ENCODE results near the gene TSTD2.
"Not testable (repeated sequence)": the region's sequence is repeated elsewhere in the genome, so short reads cannot be mapped to it uniquely, and the experiment has no call there.

Gene TSTD2

DNA sequence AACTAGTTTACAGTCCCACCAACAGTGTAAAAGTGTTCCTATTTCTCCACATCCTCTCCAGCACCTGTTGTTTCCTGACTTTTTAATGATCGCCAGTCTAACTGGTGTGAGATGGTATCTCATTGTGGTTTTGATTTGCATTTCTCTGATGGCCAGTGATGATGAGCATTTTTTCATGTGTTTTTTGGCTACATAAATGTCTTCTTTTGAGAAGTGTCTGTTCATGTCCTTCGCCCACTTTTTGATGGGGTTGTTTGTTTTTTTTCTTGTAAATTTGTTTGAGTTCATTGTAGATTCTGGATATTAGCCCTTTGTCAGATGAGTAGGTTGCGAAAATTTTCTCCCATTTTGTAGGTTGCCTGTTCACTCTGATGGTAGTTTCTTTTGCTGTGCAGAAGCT lies 51.6 kb downstream of the TSTD2 start:
- DNase-seq = not testable (repeated sequence)

DNA sequence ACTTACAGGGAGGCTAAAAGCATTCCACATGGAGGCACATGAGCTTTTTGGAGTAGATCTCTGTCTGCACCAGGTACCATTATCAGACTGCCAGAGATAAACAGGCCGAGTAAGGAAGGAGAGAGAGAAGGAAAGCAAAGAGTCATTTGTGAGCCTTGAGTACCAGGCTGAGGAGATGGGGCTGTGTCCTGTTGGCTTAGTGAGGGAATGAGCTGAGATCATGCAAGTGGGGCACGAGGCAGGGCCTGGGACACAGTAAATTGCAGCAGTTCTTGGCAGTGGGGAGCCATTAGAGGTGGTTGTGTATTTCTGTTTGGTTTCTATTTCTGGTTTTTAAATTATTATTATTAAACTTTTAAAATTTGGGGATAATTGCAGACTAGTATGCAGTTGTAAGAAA lies 53.3 kb downstream of the TSTD2 start:
- no peak for DNase-seq

DNA sequence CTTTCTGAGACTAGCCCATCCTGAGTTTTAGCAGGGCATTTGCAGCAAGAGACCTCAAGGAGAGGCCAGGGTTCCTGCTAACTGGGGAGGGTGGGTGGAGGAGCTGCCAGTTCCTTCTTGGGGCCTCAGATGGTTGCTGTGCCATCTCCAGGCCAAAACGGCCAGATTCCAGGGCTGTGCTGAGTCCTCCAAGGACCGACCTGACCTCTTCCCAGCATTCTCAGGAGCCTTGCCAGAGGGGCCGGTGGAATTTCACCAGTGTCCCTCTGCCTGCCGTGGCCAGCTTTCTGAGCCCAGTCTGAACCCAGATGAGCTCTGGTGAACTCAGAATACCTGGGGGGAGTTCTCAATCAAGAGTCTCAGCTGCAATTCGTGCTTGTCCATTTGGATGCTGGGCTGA lies 54.3 kb downstream of the TSTD2 start:
- no peak for DNase-seq

DNA sequence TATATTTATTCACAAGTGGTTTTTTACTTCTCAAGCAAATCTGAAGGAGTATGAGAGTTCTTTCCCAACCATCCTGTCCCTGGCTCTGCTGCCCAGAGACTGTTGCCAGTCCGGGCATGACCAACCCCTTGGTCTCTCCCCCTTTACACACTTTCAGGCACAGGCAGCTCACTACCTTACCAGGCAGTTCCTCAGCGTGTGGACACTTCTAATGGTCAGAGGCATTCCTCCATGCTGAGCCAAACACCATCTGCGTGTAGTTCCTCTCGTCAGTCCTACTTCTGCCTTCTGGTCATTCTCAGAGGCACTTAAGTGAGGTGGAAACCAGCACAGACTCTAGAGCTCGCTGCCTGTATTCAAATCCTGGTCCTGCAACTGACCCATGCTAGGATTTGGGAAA lies 56.1 kb downstream of the TSTD2 start:
- DNase-seq = no peak

DNA sequence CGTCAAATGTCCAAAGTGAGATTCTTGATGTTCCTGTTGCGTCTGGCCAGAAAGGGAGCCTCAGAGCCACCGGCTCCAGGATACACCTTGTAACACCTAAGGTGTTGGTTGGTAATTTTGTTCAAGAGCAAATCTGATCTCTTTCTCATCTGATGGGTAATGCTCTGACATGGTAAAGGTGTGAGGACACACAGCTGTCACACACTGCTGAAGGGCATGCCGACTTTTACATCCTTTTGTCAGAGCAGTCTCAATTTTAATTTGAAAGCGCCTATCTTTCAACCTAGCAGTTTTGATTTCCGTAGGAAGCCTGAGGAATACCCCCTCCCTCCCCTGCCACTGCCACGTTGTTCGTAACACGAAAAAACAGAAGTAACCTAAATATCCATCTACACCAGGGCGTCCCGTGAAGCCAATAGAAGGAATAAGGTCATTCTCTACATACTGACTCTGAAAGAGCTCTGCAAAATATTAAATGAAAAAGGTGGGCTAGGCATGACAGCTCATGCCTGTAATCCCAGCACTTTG lies 57.4 kb downstream of the TSTD2 start:
- DNase-seq = no peak

DNA sequence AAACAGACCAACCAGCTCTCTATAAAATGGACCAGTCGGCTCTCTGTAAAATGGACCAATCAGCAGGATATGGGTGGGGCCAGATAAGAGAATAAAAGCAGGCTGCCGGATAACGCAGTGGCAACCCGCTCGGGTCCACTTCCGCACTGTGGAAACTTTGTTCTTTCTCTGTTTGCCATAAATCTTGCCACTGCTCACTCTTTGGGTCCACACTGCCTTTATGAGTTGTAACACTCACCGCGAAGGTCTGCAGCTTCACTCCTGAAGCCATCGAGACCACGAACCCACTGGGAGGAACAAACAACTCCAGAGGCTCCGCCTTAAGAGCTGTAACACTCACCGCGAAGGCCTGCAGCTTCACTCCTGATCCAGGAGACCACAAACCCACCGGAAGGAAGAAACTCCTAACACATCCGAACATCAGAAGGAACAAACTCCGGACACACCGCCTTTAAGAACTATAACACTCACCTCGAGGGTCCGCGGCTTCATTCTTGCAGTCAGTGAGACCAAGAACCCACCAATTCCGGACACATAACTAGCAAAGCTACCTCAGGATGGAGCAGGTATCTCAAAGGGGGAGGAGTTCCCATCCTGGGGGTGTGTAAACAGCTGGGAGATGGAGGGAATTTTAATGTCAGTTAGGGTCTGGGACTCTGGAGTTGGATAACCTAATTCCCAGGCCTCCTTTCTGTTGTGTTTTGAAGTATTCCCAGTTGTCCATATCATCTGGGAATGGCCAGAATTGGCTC lies 58.1 kb downstream of the TSTD2 start:
- DNase-seq = peak; percentile 24

DNA sequence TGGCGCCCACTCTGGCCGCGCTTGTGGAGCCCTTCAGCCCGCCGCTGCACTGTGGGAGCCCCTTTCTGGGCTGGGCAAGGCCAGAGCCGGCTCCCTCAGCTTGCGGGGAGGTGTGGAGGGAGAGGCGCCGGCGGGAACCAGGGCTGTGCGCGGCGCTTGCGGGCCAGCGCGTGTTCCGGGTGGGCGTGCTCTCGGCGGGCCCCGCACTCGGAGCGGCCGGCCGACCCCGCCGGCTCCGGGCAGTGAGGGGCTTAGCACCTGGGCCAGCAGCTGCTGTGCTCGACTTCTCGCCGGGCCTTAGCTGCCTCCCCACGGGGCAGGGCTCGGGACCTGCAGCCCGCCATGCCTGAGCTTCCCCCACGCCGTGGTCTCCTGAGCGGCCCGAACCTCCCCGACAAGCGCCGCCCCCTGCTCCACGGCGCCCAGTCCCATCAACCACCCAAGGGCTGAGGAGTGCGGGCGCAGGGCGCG lies 59.0 kb downstream of the TSTD2 start:
- DNase-seq = not testable (repeated sequence)

DNA sequence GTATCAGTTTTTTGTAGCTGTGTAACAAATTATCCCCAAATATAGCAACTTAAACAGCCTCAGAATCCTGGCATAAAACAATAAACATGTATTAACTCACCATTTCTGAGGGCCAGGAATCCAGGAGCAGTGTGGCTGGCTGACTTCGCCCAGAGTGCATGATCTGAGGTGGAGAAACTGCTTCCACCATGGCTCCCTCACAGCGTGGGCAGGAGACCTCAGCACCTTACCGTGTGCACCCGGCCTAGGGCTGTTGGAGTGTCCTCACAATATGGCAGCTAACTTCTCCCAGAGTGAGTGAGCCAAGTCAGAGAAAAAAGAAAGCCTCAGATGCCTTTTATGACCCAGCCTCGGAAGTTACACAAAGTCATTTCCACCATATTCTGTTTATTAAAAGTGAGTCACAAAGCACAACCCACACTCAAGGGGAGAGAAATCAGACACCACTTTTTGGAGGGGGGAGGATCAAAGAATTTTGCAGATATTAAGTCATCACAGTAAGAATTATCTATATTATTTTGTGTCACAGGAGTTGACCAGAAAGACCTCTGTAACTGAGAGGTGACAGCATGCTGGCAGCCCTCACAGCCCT lies 59.6 kb downstream of the TSTD2 start:
- no peak for DNase-seq

DNA sequence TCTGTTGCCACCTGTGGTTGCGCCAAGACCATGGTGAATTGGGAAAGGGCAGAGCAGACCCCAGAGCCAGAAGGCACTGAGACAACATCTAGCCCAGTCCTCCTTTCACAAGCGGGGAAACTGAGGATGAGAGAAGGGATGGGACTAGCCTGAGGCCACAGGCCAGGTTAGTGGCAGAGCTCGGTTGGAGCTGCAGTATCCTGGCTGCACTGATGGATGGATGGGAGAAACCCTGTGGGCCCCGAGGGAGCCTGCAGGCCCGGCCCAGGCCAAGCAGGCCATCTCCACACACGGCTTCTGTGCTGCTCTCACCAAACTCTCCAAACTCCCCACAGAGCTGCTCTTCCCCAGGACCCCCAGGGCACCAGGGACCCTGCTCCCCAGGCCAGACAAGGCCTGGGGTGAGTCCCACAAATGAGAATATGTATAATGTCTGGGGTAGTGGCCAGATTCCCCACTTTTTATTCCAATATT lies 60.2 kb downstream of the TSTD2 start:
- DNase-seq = no peak

DNA sequence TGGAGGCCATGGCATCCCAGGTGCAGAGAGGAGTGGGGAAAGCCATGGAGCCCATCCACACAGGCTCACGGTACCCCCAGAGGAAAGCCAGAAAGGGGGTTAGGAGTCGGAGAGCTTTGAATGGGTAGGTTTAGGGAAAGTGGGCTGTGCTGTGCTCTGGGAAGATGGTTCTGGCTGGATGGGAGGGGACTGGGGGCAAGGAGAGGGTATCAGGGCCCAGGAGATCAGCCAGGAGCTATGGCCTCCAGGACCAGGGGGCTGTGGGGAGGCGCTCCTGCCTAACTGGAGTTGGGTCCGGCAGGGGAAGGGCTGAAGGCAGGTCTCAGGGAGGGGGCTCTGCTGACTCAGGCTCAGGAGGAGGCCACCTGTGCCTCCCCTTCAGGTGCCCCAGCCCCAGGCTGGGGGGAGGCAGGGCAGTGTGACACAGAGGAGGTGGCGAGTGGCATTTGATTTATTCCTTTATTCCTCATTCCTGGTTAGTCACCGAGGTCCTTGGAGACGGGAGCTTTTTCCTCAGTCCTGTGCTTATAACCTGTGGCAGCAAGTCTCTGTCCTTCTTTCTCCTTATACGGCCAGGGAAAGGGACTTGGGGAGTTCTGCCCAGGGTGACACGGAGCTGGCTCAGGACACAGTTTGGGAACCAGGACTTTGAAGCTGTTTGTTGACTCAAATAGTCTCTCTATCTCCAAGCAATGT lies 60.8 kb downstream of the TSTD2 start:
- DNase-seq = no peak

DNA sequence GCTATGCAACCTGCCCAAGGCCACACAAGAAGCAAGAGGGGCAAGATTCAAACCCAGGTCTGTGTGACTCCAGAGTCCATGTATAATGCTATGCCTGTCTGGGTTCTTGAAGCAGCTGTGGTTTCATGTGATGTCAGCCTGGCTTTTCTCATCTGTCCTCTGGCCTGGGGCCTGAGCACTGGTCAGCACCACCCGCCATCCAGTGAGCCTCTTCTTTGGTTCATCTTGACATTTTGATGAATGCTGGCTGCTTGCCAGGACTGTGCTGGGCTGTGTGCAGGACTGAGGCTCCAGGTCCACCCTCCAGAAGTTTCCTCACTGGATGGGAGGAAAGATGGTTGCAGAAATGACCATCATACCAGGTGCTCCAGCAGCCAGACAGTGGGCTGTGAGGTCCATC lies 61.5 kb downstream of the TSTD2 start:
- DNase-seq = no peak

DNA sequence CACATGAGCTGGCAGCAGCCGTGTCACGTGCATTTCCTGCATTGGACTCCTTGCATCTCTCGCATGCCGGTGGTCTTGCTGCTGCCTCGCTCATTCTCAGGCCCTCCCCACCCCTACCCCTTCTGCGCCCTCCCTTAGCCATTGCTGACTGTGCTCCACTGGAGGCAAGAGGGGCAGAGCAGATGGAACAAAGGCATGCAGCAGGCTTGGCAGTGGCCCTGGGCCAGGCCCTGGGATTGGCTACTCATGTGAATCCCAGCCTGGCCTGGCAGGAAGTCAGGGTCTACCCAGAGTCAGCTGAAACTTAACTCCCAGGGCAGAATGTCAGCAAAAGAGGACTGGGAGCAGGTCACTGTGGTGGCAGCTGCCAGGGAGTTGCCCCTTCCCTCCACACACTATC lies 62.3 kb downstream of the TSTD2 start:
- DNase-seq = no peak

DNA sequence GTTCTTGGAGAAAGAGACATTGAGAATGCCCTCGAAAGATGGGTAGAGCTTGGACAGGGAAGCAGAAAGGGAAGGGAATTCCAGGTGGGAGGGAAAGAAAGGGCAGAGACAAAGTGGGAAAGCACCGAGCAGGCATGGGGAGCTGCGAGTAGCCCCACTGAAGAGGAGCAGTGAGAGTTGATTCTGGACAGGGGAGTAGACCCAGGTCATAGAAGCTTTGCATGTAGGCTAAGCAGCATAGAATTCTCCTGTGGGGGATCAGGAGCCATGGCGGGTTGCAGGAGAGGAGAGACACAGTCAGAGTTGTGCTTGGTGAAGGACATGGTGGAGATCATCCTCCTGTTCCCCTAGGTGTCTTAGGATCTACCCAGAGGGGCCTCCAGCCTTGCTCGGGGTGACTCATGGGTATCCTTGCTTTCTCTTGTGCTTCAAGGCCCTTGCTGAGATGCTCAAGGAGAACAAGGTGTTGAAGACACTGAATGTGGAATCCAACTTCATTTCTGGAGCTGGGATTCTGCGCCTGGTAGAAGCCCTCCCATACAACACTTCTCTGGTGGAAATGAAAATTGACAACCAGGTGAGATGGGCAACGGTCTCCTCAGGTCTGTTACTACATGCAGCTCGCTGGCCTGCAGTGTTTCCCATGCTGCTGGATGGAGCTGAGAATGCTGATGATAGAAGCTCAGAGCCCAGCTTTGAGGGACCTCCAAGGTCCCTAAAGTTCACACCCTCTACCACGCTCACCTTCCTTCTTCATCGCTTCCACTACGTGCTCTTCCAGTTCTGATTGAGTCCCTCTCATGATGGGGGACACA lies 64.5 kb downstream of the TSTD2 start:
- no peak for DNase-seq

DNA sequence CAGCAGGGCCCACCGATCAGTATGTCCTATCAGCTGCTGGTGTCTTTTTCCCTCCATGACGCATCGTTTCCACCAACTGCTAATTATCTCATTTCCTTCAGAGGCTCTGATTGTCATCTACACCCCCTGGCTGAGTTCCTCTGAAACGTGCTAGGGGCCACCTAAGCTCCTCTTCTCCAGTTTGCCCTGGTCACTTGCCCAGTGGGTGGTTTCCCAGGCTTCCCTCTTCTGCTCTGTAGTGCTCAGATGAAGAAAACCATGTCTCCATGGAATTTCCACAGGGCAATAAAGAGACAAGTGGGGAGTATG lies 65.3 kb downstream of the TSTD2 start:
- no peak for DNase-seq

DNA sequence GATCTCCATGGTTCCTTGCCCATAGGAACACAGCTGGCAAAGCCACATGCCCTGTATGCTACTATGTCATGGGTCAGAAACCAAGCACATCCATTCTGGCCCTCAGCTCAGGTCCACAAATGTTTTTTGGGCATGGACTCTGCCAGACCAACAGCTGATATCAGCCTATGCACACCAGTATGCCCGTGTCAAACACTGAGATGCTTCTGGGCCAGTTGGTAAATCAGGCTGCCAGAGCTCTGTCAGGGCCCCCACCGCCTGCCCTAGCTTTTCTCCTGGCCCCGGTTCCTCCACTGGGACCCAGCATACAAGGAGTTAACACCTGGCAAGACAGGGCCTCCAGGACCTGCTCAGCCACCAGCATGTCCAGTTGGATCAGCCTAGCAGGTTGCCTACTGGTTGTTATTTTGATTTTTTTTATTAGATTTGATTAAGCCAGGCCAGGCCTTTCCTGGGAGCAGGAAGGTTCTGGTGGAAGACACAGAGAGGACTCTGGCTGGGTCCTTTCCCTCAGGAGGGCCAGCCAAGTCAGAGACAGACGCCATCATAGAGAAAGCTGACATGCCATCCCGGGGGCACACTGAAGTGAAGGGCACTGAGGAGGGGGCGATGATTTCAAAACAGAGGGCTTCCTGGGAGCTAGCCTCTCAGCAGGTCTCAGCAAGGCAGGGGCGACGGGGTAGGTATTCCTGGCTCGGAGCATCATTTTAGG lies 65.8 kb downstream of the TSTD2 start:
- no peak for DNase-seq

DNA sequence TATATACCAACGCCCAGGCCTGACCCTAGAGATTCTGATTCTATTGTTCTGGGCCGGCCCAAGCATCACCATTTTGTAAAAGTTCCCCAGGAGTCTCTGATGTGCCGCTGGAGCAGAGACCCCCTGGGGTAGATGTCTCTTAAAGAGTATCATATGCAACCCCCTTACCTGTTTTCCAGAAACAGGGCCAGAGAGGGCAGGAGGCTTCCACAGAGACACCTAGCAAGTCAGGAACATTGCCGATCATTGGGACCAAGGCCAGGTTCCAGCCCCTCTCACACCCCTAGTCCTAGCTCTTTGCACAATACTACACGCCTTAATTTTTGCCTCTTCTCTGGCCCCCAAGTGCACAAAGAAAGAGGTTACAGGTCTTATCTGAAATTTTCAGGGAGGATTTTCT lies 67.9 kb downstream of the TSTD2 start:
- DNase-seq = no peak

DNA sequence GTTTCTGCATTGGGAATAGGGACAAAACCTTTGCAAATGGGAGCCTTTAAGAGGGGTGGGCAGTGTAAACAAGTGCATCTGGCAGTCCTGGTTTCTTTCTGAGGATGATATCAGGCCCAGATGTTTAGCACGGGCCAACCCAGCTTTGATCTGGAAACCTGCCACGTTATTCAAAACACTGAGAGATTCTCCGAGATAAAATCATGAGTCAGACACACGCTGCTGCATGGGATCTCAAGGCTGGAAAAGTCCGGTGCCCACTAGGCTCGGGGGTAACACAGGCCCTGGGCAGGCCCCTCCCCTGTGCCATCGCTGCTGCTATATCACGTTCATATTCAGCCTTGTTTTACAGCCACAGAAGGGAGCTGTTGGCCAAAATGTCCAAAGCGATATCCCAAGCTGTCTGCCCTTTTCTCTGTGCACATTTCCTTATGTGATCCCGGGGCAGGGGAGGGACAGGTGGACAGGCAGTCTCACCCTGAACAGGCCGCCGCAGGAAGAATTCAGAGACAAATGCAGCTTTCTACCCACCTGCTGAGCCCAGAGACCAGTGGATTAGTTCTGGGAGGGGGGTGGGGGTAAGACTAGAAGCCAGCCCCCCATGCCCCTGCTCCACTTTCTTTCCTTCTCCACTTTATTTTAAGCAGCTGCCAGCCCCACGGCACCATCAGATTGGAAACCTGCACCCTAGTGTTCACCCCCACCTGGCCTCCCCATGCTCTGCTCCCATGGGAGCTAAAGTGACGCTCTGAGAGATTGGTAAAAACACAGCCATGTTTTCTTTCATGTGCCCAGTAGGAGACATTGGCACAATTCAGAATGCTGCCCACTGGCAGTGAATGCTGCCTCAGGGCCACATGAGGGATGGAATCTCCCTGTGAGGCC lies 68.6 kb downstream of the TSTD2 start:
- no peak for DNase-seq

DNA sequence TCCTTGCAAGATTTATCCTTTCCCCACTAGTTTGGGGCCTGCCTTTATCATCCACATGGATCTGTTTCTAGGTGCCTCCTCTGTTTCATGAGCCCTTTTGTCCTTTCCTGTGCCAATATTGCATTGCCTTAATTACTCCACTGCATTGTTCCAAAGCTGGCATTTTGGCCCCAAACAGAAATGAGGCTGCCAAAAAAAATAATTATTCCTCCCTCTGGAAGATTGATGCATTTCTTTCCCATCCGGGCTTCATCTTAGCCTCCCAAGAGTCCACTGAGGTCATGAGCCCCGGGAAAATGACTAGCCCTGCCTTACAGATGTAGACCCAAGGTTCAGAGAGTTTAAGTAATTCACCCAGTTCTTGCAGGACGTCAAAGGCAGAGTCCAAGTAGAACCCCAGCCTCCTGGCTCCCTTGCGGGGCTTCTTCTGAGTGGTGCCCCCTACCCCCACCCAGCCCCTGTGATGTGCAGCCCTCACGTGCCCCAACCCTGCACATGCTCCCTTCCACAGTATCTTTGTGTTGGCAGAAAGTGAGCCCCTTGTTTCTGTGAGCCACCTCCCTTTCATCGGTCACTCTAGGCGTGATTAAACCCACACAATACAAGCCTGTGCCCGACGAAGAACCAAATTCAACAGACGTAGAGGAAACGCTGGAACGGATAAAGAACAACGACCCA lies 69.6 kb downstream of the TSTD2 start:
- no peak for DNase-seq

DNA sequence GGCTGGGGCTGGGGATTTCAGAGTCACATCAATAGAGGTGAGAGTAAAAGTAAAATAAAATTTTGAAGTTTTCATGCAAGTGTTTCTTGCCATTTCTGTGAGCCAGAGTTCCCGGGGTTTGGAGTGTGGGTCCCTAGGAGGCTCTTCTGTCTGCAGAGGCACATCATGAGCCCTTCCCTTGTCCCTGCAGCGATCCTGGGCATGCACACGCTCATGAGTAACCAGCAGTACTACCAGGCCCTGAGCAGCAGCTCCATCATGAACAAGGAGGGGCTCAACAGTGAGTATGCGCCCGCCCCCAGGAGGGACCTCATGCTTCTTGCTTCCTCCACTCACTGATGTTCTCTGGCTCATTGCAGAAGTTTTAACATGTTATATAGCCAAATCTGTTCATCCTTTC lies 70.6 kb downstream of the TSTD2 start:
- DNase-seq = no peak

DNA sequence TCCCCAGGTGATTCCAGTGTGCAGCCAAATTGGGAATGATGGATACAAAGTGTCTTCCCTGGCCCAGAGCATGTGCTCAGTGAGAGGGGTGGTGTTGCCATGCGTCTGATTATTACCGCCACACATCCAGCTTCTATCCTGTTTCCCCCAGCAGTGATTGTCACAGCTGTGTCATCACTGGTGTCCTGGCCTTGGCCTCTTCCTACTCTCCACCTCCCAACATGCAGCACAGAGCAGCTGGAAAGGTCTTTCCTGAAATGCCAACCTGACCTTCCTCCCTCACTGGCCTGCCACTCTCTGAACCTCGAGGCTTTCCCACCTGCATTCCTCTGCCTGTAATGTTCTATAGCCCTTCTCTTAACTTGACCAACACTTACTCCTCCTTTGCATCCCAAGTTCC lies 71.7 kb downstream of the TSTD2 start:
- no peak for DNase-seq

DNA sequence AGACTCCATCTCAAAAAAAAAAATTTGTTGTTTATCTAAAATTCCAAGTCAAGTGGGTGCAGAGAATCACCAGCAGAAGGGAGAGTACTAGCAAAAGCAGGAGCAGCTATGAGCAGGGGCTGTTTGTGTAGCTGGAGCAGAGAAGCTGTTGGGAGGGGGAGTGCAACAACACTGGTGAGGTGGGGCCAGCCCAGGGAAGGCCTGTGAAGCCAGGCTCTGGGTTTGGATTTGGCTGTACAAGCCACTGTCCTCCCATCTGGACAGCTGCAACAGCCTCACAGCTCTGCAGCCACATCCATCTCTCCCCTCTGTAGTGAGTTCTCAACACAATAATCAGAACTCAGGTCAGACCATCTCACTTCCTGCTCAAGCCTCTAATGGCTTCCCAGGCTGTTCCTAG lies 72.3 kb downstream of the TSTD2 start:
- DNase-seq = no peak
